HG03469 (cell line): ENCODE data around the gene POTEM.
"Not testable (repeated sequence)": the region's sequence is repeated elsewhere in the genome, so short reads cannot be mapped to it uniquely, and the experiment has no call there.

Experiments
- ATAC-seq: cut with Tn5 transposase; IDR thresholded peaks from one replicate; pipeline ENCODE4 v1.9.1; 2021; ENCODE audit warnings: mild to moderate bottlenecking, moderate library complexity, moderate number of reproducible peaks; ENCODE audit not compliant: unreplicated experiment

POTEM gene

DNA sequence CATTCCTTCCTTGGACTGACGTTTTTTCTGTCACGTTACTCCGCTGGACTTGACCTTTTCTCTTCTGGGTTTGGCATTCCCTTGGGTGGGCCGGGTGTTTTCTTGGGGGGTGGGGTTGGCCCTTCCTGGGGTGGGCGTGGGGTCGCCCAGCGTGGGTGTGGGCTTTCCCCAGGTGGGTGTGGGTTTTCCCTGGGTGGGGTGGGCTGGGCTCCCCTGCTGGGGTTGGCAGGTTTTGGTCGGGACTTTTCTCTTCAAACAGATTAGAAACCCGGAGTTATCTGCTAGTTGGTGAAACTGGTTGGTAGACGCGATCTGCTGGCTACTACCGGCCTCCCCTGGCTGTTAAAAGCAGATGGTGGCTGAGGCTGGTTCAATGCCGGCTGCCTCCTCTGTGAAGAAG is at the start of gene POTEM:
POTEM (plus strand) TSS at position 301 of the 400 bp plus-strand sequence; CDS start at position 353, 52 bp downstream.
- not testable (repeated sequence) for ATAC-seq

DNA sequence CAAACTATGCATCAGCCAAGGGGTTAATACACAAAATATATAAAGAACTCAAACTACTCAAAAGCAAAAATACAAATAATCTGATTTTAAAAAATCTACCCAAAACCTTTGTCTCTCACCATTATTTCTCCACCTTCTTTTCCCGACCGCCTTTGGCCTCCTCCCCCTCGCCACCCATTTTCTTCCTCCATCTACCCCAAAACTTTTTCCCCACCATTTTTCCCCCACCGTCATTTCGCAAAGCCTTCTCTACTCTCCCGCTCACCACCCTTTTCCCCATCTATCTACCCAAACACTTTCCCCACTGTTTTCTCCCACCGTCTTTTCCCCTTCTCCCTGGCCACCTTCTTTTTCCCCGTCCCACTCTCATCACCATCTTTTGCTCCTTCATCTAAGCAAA is 48.9 kb upstream of the POTEM start:
- not testable (repeated sequence) for ATAC-seq

- not testable (repeated sequence) for ATAC-seq
Observed at GRCh38 chr14:18920052-18920451, 47.2 kb upstream of the POTEM start.

GRCh38 chr14:18921055-18921701 is 46.1 kb upstream of the POTEM start:
- ATAC-seq, result not testable (repeated sequence)

DNA sequence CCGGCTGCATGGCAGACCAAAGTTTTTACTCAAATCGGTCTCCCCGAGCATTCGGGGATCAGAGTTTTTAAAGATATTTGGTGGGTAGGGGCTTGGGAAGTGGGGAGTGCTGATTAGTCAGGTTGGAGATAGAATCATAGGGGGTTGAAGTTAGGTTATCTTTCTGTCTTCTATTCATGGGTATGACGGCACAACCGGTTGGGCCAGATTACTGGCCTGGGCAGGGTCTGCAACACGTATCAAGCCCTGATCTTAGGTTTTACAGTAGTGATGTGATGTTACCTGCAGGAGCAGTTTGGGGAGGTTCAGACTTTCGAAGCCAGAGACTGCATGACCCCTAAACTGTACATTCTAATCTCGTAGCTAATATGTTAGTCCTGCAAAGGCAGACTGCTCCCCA is 30.4 kb upstream of the POTEM start:
- ATAC-seq, result not testable (repeated sequence)

DNA sequence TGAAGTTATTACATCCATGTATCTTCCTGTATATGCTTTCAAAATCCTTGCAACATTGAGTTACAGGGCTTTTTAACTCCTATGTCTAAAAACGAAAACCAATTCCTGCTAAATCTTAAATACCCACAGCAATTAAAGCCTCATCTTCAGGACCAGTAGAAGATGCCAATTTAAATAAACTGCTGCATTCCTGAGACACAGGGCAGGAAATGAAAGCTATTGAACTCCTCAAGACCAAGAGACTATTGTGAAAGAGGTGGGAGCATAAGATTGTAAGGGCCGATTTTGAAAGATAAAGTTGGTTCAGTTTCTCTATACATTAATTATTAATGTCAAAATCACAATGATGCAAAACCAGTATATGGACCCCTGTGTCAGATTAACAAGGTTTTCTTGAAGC is 28.5 kb upstream of the POTEM start:
- not testable (repeated sequence) for ATAC-seq

GRCh38 chr14:18949939-18950338 is 17.3 kb upstream of the POTEM start:
- ATAC-seq, result not testable (repeated sequence)

DNA sequence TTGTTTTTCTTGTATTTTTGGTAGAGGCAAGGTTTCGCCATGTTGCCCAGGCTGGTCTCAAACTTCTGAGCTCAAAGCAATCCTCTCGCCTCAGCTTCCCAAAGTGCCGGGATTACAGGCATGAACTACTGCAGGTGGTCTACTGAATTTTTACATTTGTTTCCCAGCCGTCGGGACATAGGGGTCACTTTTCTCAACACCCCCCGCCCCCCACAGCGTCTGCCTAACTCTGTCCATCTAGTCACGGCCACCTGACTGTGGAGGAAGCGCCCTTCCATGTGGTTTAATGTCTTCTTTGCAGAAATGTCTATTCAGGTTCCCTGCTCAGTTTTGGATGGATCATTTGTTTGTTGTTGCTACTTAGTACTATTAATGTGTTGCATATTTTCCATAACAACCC is 14.1 kb upstream of the POTEM start:
- not testable (repeated sequence) for ATAC-seq

DNA sequence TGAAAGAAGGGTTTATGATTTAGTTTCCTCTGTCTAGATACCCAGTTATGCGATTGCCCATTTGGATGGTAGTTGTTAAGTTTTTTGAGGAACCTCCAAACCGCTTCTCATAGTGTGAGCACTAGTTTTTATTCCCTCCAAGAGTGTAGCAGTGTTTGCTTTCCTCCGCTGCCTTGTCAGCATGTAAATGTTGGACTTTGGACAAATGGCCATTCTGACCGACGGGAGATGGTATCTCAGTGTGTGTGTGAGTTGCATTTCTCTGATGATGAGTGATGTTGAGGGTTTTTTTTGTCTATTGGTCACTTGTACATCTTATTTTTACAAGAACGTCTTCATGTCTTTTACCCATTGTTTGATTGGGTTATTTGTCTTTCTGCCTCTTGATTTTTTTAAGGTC is 11.4 kb upstream of the POTEM start:
- not testable (repeated sequence) for ATAC-seq

DNA sequence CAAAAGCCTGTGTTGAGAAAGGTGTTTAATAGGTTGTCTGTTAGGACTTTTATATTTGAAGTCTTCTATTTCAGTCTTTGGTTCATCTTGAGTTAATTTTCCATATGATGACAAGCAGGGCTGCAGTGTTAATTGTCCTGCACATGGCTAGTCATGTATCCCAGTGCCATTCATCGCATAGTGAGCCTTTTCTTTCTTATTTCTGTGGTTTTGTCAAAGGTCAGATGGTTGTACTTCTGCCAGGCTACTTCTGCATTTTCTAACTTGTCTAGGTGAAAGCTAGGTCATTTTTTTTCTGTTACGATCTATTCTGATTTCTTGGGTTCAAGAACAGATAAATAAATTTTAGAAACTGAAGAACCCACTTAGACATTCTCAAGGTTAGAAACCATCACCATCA is 5.7 kb upstream of the POTEM start:
- not testable (repeated sequence) for ATAC-seq

GRCh38 chr14:18962143-18962542 is 5.1 kb upstream of the POTEM start:
- not testable (repeated sequence) for ATAC-seq

DNA sequence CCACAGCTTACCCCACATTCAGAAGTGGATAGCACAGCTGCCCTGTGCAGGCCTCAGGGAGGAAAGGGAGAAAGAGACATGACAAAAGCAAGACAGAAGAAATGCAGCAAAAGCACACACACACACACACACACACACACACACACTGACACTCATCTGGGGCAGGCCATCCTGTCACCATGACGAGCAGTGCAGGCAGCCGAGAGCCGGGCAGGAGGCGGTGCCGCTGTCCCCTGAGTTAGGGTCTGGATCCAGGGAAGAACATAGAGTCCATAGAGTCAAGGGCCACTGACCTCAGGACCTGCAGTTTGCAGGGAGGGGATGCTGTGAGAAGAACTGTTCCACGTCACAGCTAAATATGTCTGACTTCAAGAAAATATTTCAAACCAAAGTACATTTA is 4.0 kb upstream of the POTEM start:
- not testable (repeated sequence) for ATAC-seq

- not testable (repeated sequence) for ATAC-seq
Observed at GRCh38 chr14:18964878-18965277, 2.4 kb upstream of the POTEM start.

GRCh38 chr14:19002566-19002965 is 35.3 kb downstream of the POTEM start:
- ATAC-seq, result not testable (repeated sequence)

DNA sequence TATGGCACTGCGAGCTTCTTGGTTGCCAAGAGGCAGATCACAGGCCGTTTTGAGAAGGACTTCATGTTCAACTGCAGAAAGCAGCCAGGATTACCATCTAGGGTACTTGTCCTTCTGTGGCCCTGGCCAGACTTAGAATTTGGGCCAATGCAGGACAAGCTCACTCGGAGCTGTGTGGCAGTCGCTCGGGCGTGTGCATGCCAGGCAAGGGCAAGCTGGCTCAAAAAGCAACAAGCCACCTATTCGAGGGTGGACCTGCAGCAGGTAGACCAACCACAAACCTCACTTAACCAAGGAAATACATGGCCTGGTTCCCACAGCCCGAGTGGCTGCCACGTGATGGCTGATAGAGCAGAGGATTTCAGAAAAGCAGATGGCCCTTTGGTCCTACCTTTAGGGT is 39.3 kb downstream of the POTEM start:
- not testable (repeated sequence) for ATAC-seq

DNA sequence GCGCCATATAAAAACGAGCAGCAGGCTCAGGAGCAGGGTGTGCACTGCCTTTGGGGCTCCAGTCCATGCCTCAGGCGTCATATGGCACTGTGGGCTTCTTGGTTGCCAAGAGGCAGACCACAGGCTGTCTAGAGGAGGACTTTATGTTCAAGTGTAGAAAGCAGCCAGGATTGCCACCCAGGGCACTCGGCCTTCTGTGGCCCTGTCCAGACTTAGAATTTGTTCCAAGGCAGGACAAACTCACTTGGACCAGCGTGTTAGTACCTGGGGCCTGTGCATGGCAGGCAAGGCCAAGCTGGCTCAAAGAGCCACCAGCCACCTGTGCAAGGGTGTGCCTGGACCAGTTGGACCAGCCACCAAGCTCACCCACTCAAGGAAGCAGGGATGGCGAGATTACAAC is 40.4 kb downstream of the POTEM start:
- ATAC-seq, result not testable (repeated sequence)

DNA sequence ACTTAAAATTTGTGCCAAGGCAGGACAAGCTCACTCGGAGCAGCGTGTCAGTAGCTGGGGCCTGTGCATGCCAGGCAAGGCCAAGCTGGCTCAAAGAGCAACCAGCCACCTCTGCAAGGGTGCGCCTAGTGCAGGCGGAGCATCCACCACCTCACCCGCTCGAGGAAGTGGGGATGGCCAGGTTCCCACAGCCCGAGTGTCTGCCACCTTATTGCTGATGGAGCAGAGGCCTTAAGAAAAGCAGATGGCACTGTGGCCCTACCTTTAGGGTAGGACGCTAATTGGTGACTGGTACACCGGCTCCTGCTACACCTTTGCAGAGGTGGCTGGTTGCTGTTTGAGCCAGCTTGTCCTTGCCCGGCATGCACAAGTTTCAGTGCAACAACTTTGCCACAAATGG is 43.8 kb downstream of the POTEM start:
- ATAC-seq, result not testable (repeated sequence)

DNA sequence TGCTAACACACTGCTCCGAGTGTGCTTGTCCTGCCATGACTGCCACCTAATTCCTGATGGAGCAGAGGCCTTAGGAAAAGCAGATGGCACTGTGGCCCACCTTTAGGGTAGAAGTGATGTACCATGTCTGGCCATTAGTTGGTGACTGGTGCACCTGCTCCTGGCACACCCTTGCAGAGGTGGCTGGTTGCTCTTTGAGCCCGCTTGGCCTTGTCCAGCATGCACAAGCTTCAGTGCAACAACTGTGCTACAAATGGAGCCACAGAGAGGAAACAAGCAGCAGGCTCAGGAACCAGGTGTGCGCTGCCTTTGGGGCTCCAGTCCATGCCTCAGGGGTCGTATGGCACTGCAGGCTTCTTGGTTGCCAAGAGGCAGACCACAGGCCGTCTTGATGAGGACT is 44.5 kb downstream of the POTEM start:
- ATAC-seq, result not testable (repeated sequence)

DNA sequence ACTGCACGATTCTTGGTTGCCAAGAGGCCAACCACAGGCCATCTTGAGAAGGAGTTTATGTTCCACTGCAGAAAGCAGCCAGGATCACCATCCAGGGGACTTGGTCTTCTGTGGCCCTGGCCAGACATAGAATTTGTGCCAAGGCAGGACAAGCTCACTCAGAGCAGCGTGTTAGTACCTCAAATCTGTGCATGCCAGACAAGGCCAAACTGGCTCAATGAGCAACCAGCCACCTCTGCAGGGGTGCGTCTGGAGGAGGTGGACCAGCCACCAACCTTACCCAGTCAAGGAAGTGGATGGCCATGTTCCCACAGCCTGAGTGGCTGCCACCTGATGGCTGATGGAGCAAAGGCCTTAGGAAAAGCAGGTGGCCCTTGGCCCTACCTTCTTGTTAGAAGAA is 48.0 kb downstream of the POTEM start:
- ATAC-seq, result not testable (repeated sequence)

- ATAC-seq, result not testable (repeated sequence)
Observed at GRCh38 chr14:19025080-19025589, 57.9 kb downstream of the POTEM start.

DNA sequence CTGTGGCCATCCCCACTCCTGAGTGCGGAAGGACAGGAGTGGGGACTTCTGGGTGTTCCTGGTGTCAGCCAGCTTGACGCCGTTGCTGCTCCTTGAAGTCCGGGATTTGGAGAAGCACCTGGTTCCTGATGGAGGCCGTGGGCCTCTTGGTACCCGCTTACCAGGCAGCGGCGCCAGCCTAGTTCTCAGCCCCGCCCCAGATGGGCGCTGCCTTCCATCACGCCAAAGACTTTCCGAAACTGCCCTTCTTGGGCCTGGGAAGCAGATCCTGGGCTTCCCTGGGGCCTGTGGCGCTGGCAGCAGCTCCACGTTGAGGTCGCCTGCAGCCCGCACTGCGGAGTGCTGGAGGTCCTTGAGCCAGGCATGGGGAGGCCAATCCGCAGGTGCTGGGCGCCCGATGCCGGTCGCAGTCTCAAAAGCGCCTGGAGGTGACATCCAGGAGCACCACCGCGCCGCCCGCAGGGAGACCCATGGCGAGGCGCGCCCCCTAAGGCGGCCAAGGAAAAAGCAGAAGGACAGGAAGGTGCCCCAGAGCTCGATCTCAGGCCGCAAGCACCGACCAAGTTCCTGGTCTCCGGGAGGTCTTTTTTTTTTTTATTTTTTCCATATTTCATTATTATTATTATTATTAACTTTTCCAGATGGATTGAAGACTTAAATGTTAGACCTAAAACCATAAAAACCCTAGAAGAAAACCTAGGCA is 59.6 kb downstream of the POTEM start:
- ATAC-seq, result not testable (repeated sequence)

GRCh38 chr14:19027895-19028294 is 60.7 kb downstream of the POTEM start:
- ATAC-seq, result not testable (repeated sequence)
